Activated naive CD4-positive, alpha-beta T cell (primary cell): Measurements from ENCODE around the gene SPATA31C2.
"Not testable (repeated sequence)": the region's sequence is repeated elsewhere in the genome, so short reads cannot be mapped to it uniquely, and the experiment has no call there.

Experiments used
- DNase-seq, 4 experiments: peaks; one replicate each; lab custom pipeline; 2025; lab: John Stamatoyannopoulos, UW

SPATA31C2 gene

GRCh38 chr9:88127700-88128300, 10.5 kb downstream of the SPATA31C2 start:
- not testable (repeated sequence) for DNase-seq

DNA sequence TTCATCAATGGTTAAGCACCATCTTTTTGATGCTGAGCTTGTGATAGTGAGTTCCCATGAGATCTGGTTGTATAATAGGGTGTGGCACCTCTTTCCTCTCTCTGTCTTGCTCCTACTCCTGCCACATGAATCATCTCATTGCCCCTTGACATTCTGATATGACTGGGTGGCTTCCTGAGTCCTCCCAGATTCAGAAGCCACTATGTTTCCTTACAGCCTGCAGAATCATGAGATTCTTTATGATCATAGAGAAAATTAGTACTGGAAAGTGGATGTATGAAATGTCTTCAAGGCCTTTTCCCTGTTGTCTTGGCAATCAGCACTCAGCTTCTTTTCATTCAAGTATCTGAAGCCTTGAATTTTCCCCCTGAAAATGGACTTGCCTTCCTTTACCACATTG, 14.9 kb downstream of the SPATA31C2 start:
- not testable (repeated sequence) for DNase-seq

- not testable (repeated sequence) for DNase-seq
Observed at GRCh38 chr9:88118121-88118520, 20.2 kb downstream of the SPATA31C2 start.

DNA sequence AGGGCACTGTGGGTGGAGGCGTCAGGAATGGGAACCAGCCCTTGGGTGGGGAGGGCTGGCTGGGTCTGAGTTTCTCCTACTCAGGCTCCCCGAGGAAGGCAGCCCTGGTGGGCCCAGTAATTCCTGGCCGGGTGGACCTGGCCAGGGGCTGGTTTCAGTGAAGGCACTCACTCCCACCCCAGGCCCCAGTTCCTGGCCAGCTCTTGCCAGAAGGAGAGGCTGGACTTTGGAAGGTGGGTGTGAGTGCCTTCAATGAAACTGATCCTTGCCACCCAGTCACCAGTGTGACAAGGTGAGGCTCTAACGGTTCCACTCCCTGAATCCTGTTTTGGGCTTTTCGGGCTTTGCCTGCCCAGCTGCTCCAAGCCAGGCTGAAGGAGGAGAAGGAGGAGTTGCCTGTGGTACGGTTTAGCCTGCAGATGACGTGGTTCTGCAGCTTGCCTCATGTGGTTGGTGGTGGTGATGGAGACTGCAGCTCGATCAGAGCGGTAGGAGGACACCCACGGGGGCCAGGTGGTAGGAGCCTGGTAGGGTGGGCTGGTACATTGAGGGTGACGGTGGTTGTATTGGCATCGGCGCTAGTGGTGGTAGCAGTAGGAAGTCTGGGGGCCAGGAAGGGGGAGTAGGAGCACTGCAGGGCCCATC, 23.2 kb downstream of the SPATA31C2 start:
- DNase-seq, result not testable (repeated sequence)

DNA sequence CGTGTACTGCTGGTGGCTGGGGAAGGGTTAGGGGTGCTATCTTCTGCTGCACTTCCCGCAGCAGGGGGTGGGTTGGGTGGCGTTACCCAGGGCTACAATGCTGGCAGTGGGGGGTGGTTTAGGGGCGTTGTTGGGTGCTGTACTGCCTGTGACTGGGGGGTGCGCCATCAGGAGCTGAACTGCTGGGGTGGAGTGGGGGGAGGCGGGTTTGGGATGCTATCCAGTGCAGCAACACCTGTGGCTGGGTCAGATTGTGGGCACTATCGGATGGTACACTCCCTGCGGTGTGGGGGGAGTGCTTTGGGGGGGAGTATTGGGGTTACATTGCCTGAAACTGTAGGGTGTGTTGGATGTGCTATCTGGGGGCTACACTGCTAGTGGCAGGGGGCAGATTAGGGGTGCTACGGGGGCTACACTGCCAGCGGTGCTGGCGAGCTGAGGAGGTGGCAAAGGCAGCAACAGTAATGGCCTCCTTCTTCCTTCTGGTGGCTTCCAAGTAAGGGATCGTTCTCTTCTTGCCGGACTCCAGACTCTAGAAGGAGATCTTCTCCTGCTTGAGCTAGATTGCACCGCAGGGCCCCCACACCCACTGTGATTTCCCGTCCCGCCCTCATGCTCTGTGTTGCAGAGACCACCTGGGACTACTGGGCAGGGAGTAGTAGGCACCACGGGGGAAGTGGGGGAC, 23.9 kb downstream of the SPATA31C2 start:
- not testable (repeated sequence) for DNase-seq

DNA sequence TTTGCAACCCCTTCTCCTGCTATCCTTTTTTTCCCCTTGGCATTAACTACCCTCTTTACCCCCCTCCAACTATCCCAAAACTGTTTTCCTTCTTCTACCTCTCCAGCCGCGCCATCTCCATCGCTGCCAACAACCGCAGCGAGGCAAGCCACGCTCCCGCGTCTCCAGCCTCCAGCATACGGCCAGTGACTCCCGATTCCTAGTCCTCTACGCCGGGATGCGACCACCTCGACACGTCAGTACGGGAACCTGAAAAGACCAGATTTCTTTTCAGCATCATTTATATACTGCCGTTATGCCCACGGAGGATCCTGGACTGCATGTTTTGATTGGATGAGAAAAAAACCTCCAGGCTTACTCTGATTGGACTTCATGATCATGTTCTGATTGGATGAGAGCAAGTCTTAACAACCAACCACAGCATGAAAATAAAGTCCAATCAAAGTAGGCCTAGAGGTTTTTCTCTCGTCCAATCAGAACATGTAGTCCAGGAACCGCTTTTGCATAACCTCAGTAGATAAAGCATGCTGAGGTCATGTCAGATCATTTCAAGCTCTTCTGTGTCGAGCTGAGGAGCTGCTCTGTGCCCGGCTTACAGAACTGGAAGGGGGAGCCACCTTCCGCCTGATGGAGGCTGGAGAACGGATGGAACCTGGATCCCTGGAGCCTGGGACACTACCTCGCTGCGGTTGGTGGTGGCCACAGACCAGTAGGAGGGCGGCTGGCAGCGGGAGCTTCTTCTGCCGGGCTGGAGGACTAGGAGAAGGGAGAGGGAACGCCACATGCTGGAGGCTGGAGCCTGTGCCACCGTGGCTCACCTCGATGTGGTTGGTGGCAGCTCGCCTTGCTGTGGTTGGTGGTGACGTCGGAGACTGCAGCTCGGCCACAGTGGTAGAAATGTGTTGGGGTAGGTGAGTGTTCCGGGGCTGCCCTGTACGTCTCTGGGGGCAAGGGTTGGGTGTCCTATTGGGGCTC, 24.8 kb downstream of the SPATA31C2 start:
- not testable (repeated sequence) for DNase-seq

GRCh38 chr9:88110026-88110425, 28.2 kb downstream of the SPATA31C2 start:
- DNase-seq, result no peak

DNA sequence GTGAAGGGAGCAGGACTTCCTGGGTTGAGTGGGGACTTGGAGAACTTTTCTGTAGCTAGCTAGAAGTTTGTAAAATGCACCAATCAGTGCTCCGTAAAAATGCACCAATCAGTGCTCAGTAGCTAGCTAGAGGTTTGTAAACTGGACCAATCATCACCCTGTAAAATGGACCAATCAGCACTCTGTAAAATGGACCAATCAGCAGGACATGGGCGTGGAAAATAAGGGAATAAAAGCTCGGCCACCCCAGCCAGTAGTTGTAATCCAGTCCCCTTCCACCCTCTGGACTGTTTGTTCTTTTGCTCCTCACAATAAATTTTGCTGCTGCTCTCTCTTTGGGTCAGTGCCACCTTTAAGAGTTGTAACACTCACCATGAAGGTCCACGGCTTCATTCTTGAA, 29.5 kb downstream of the SPATA31C2 start:
- DNase-seq, result no peak

DNA sequence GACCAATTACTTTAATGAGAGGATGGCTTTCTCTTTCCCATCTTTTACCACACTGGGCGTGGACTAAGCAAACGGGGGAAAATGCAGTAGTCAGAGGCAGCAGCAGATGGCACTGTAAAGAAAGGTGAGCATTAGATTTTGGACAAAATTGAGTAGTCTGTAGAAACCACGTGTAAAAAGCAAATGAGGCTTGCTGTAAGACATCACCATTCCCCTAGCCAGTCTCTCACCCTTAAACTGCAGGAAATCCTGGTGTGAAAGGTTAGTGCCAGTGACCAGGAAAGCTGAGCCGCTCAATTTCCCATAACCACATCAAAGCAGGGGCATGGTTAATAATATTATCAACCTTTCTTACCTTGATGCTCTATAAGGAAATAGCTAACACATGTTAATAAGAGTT, 31.8 kb downstream of the SPATA31C2 start:
- no peak for DNase-seq

DNA sequence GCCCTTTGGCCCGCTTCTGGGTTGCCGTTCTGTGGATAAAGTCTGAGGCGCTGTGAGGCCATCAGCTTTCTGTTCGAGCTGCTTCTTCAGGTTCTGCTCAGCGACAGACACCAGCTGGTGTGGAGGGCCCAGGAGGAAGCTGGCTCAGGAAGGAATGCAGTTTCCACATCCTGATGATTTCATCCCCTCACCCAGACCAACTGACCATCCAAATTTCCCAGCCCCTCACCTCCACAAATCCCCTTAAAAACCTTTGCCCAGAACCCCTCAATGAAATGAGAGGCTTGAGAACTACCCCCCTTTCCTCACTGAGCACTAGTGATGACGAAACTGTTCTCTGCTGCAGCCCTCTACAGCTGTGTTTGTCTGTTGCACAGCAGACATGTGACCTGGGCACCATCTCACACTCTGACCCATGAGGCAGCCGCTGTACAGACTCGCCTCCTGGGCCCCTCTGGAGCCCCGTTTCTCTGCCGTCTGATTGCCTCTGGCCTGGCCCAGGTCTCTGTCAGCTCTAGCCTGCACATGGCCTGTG, 45.4 kb downstream of the SPATA31C2 start:
- no peak for DNase-seq

GRCh38 chr9:88090151-88090581, 48.1 kb downstream of the SPATA31C2 start:
- DNase-seq, result no peak

- no peak for DNase-seq
Observed at GRCh38 chr9:88087906-88088305, 50.4 kb downstream of the SPATA31C2 start.

- no peak for DNase-seq
Observed at GRCh38 chr9:88085476-88085875, 52.8 kb downstream of the SPATA31C2 start.

- DNase-seq, result no peak
Observed at GRCh38 chr9:88084357-88085183, 53.7 kb downstream of the SPATA31C2 start.
